Mucosa of rectum (tissue), 2 donors: ENCODE measurements around the gene SLAMF6.
"Not testable (repeated sequence)": the region's sequence is repeated elsewhere in the genome, so short reads cannot be mapped to it uniquely, and the experiment has no call there.

ENCODE experiments used
- H3K27ac ChIP-seq, 2 donors: one replicate each; pipeline ENCODE4 v1.7.0; 2013; ENCODE audit warnings: inconsistent platforms in 2 of 2, low read depth in 2 of 2, low read length in 2 of 2
- H3K27me3 ChIP-seq, 2 donors: one replicate each; pipeline ENCODE4 v1.7.0; 2013; ENCODE audit warnings: low read length in 2 of 2; ENCODE audit not compliant: control insufficient read depth in 2 of 2, insufficient read depth in 2 of 2
- H3K36me3 ChIP-seq, 2 donors: one replicate each; pipeline ENCODE4 v1.7.0; 2013; ENCODE audit warnings: low read length in 2 of 2; ENCODE audit not compliant: control insufficient read depth in 2 of 2, insufficient read depth in 2 of 2
- H3K4me1 ChIP-seq, 2 donors: one replicate each; pipeline ENCODE4 v1.7.0; 2013; ENCODE audit warnings: low read length in 2 of 2, mild to moderate bottlenecking in 1 of 2; ENCODE audit not compliant: control insufficient read depth in 2 of 2, insufficient read depth in 2 of 2
- H3K4me3 ChIP-seq, 2 donors: one replicate each; pipeline ENCODE4 v1.7.0; 2013; ENCODE audit warnings: low read length in 2 of 2
- H3K9ac ChIP-seq, 2 donors: one replicate each; pipeline ENCODE4 v1.7.0; 2013; ENCODE audit warnings: low read length in 2 of 2, low read depth in 1 of 2, mild to moderate bottlenecking in 1 of 2
- H3K9me3 ChIP-seq, 2 donors: one replicate each; pipeline ENCODE4 v1.7.0; 2013; ENCODE audit warnings: low read length in 2 of 2; ENCODE audit not compliant: control insufficient read depth in 2 of 2
- donor health status: healthy.
- donor health status: Normal muscosa, but diverticular disease.

SLAMF6 gene

GRCh38 chr1:160517519-160517918, 5.5 kb downstream of the SLAMF6 start:
- not testable (repeated sequence) for H3K36me3 ChIP-seq, H3K4me1 ChIP-seq, H3K27me3 ChIP-seq

GRCh38 chr1:160515908-160516307, 7.1 kb downstream of the SLAMF6 start:
- not testable (repeated sequence) for H3K9me3 ChIP-seq, H3K27me3 ChIP-seq, H3K4me1 ChIP-seq, H3K36me3 ChIP-seq, H3K27ac ChIP-seq, H3K4me3 ChIP-seq, H3K9ac ChIP-seq

More at GRCh38 chr1:160517519-160517918, 5.5 kb downstream of the SLAMF6 start:
- H3K9me3 ChIP-seq, H3K4me3 ChIP-seq, H3K9ac ChIP-seq, H3K27ac ChIP-seq: not testable (repeated sequence)

- Histone ChIP-seq H3K9ac (no peak overlapping the region), H3K4me3 (no peak overlapping the region), H3K36me3 (no peaks in the 10 kb centered on the region), H3K9me3 (no peaks in the 10 kb centered on the region), H3K27ac (no peak overlapping the region), H3K4me1 (no peaks in the 10 kb centered on the region), H3K27me3 (no peaks in the 10 kb centered on the region)
These were observed 18.4 kb downstream of the SLAMF6 start for GRCh38 chr1:160504651-160505050.

GRCh38 chr1:160503087-160503486, 20.0 kb downstream of the SLAMF6 start:
- no peaks in the 10 kb centered on the region for H3K27me3 ChIP-seq
- no peak overlapping the region for H3K27ac ChIP-seq
- H3K4me1 ChIP-seq: no peaks in the 10 kb centered on the region
- H3K4me3 ChIP-seq: no peak overlapping the region
- no peaks in the 10 kb centered on the region for H3K36me3 ChIP-seq
- H3K9me3 ChIP-seq: no peaks in the 10 kb centered on the region
- H3K9ac ChIP-seq: no peak overlapping the region

- Histone ChIP-seq H3K27ac (no peak overlapping the region), H3K4me1 (no peaks in the 10 kb centered on the region), H3K9me3 (no peaks in the 10 kb centered on the region), H3K9ac (no peak overlapping the region), H3K4me3 (no peak overlapping the region), H3K27me3 (no peaks in the 10 kb centered on the region), H3K36me3 (no peaks in the 10 kb centered on the region)
These were observed 22.6 kb downstream of the SLAMF6 start for GRCh38 chr1:160500321-160500990.

GRCh38 chr1:160499631-160500030, 23.4 kb downstream of the SLAMF6 start:
- Histone ChIP-seq H3K9me3 (no peaks in the 10 kb centered on the region), H3K9ac (no peak overlapping the region), H3K36me3 (no peaks in the 10 kb centered on the region), H3K4me3 (no peak overlapping the region), H3K4me1 (no peaks in the 10 kb centered on the region), H3K27ac (no peak overlapping the region), H3K27me3 (no peaks in the 10 kb centered on the region)

GRCh38 chr1:160498301-160499065, 24.6 kb downstream of the SLAMF6 start:
- H3K9me3 ChIP-seq, H3K9ac ChIP-seq, H3K4me1 ChIP-seq, H3K36me3 ChIP-seq, H3K27me3 ChIP-seq, H3K27ac ChIP-seq, H3K4me3 ChIP-seq: not testable (repeated sequence)

GRCh38 chr1:160496334-160496733, 26.7 kb downstream of the SLAMF6 start:
- H3K27ac ChIP-seq: no peak overlapping the region
- no peaks in the 10 kb centered on the region for H3K36me3 ChIP-seq
- H3K4me1 ChIP-seq: no peaks in the 10 kb centered on the region
- no peak overlapping the region for H3K4me3 ChIP-seq
- H3K9ac ChIP-seq: no peak overlapping the region
- no peaks in the 10 kb centered on the region for H3K9me3 ChIP-seq
- no peaks in the 10 kb centered on the region for H3K27me3 ChIP-seq

GRCh38 chr1:160494620-160495019, 28.4 kb downstream of the SLAMF6 start:
- no peak overlapping the region for H3K9ac ChIP-seq
- no peaks in the 10 kb centered on the region for H3K27me3 ChIP-seq
- no peaks in the 10 kb centered on the region for H3K9me3 ChIP-seq
- no peaks in the 10 kb centered on the region for H3K36me3 ChIP-seq
- H3K4me1 ChIP-seq: no peaks in the 10 kb centered on the region
- no peak overlapping the region for H3K4me3 ChIP-seq
- no peak overlapping the region for H3K27ac ChIP-seq

- Histone ChIP-seq H3K27me3 (no peaks in the 10 kb centered on the region), H3K9ac (no peak overlapping the region), H3K9me3 (no peaks in the 10 kb centered on the region), H3K36me3 (no peaks in the 10 kb centered on the region), H3K4me1 (no peaks in the 10 kb centered on the region), H3K27ac (no peak overlapping the region), H3K4me3 (no peak overlapping the region)
These were observed 30.4 kb downstream of the SLAMF6 start for GRCh38 chr1:160492617-160493016.
